GM12873 (cell line): ENCODE measurements around the gene SMTNL2.

Experiments
- TF ChIP-seq, protein P1 (sequence below): IDR thresholded peaks from 2 replicates; pipeline ENCODE4 v1.5.1; 2012; ENCODE audit warnings: low read depth, mild to moderate bottlenecking, moderate library complexity, low read length, control low read depth; ENCODE audit not compliant: insufficient read depth; ENCODE audit errors: missing control alignments

SMTNL2 gene

DNA sequence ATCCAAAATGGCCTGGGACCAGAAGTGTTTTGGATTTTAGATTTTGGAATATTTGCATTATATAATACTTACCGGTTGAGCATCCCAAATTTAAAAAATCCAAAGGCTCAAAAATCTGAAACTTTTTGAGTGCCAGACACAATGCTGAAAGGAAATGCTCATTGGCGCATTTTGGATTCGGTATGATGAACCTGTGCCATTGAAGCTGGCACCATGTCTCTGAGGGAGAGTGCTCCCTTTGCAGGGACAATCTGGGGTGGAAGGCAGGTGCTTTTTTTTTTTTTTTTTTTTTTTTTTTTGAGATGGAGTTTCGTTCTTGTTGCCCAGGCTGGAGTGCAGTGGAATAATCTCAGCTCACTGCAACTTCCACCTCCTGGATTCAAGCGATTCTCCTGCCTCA is 17.7 kb downstream of the SMTNL2 start:
- TF ChIP-seq, protein P1, sequence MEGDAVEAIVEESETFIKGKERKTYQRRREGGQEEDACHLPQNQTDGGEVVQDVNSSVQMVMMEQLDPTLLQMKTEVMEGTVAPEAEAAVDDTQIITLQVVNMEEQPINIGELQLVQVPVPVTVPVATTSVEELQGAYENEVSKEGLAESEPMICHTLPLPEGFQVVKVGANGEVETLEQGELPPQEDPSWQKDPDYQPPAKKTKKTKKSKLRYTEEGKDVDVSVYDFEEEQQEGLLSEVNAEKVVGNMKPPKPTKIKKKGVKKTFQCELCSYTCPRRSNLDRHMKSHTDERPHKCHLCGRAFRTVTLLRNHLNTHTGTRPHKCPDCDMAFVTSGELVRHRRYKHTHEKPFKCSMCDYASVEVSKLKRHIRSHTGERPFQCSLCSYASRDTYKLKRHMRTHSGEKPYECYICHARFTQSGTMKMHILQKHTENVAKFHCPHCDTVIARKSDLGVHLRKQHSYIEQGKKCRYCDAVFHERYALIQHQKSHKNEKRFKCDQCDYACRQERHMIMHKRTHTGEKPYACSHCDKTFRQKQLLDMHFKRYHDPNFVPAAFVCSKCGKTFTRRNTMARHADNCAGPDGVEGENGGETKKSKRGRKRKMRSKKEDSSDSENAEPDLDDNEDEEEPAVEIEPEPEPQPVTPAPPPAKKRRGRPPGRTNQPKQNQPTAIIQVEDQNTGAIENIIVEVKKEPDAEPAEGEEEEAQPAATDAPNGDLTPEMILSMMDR = no peak

DNA sequence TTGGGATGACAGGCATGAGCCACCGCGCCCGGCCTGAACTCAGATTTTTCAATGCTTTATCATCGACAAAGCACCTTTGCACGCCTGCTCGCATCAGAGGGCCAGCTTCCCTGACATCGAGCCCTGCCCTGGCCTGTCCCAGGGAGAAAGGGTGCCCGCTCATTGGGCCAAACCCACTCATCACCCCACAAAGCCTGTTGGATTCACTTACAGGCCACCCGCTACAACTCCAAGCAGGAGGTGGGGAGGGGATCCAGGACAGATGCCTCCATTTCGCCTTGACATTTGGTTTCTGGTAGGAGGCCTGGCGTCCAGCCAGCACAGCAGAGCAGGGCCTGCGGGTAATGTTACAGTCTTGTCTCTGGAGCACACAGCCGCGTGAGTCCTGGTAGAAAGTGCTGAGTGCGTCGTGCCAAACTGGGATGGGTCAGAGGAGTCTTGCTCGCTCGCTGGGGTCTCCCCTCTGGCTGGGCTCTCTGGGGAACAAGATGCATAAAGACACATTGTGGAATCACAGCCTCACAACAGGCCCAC is 19.8 kb downstream of the SMTNL2 start:
- TF ChIP-seq, protein P1 = no peak

- TF ChIP-seq, protein P1 = no peak
Measured at GRCh38 chr17:4605826-4606225, 21.5 kb downstream of the SMTNL2 start.

DNA sequence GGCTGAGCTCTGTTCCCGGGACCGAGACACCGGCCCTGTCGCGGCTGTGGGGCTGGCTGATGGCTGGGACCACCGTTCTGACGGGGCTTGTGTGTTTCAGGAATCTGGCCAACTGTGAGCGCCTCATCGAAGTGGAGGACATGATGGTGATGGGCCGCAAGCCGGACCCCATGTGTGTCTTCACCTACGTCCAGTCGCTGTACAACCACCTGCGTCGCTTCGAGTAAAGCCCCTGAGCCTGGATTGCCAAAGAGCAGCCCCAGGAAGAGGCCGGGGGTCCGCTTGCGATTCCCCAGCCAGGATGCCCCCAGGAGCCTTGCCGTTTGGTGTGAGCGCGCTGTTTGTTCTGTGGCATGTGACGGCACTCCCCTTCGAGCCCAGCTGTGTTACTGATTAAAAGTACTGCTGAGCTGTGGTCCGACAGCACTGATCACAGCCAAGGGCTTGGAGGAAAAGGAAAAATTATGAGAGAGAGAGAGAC is 23.0 kb downstream of the SMTNL2 start:
- TF ChIP-seq, protein P1 = no peak

- TF ChIP-seq, protein P1 = no peak
Measured at GRCh38 chr17:4607773-4608187, 23.5 kb downstream of the SMTNL2 start.

GRCh38 chr17:4609761-4610160 is 25.4 kb downstream of the SMTNL2 start:
- TF ChIP-seq, protein P1 = no peak

- TF ChIP-seq, protein P1 = no peak
Measured at GRCh38 chr17:4610162-4610561, 25.8 kb downstream of the SMTNL2 start.
